Mesendoderm (in vitro differentiated cells): Measurements from ENCODE around the gene SASH1.

Source experiments
- DNase-seq: peaks from one replicate; pipeline ENCODE4 v3.0.0; 2013
- H2AK5ac ChIP-seq: 2 replicates; pipeline ENCODE4 v1.6.1; 2013; ENCODE audit warnings: low read length, inconsistent platforms
- H2BK120ac ChIP-seq: 2 replicates; pipeline ENCODE4 v1.6.1; 2013; ENCODE audit warnings: low read depth, mild to moderate bottlenecking, low read length, moderate library complexity, mixed read lengths
- H2BK15ac ChIP-seq: replicated peaks from 2 replicates; pipeline ENCODE4 v1.6.1; 2013; ENCODE audit warnings: low read depth, mild to moderate bottlenecking, moderate library complexity
- H2BK5ac ChIP-seq: 2 replicates; pipeline ENCODE4 v1.6.1; 2013; ENCODE audit warnings: low read length, inconsistent platforms
- H3K18ac ChIP-seq: 2 replicates; pipeline ENCODE4 v1.6.1; 2013; ENCODE audit warnings: mild to moderate bottlenecking, low read length, mixed read lengths
- H3K23ac ChIP-seq: one replicate; pipeline ENCODE4 v1.6.1; 2013; ENCODE audit warnings: low read length
- H3K27ac ChIP-seq: 2 replicates; pipeline ENCODE4 v1.5.1; 2013; ENCODE audit warnings: low read depth, mild to moderate bottlenecking, inconsistent platforms, low read length, moderate library complexity
- H3K27me3 ChIP-seq: 2 replicates; pipeline ENCODE4 v1.6.1; 2013; ENCODE audit warnings: low read length, control low read depth, mild to moderate bottlenecking, inconsistent platforms; ENCODE audit not compliant: insufficient read depth, poor library complexity
- H3K36me3 ChIP-seq: 2 replicates; pipeline ENCODE4 v1.6.1; 2013; ENCODE audit warnings: low read length, inconsistent platforms; ENCODE audit not compliant: control insufficient read depth, insufficient read depth
- H3K4ac ChIP-seq: one replicate; pipeline ENCODE4 v1.6.1; 2013; ENCODE audit warnings: low read depth, mild to moderate bottlenecking, low read length, moderate library complexity
- H3K4me1 ChIP-seq: 2 replicates; pipeline ENCODE4 v1.6.1; 2013; ENCODE audit warnings: low read depth, low read length, inconsistent platforms; ENCODE audit not compliant: control insufficient read depth
- H3K4me2 ChIP-seq: 2 replicates; pipeline ENCODE4 v1.6.1; 2013; ENCODE audit warnings: low read length
- H3K4me3 ChIP-seq: 2 replicates; pipeline ENCODE4 v1.5.1; 2013; ENCODE audit warnings: mild to moderate bottlenecking, low read length
- H3K56ac ChIP-seq: one replicate; pipeline ENCODE4 v1.6.1; 2013; ENCODE audit warnings: low read length
- H3K79me1 ChIP-seq: 2 replicates; pipeline ENCODE4 v1.6.1; 2013; ENCODE audit warnings: low read length, inconsistent platforms
- H3K79me2 ChIP-seq: 2 replicates; pipeline ENCODE4 v1.6.1; 2013; ENCODE audit warnings: mild to moderate bottlenecking, low read length; ENCODE audit not compliant: control insufficient read depth, insufficient read depth
- H3K9ac ChIP-seq: 2 replicates; pipeline ENCODE4 v1.6.1; 2013; ENCODE audit warnings: low read length, inconsistent platforms
- H4K5ac ChIP-seq: one replicate; pipeline ENCODE4 v1.6.1; 2013; ENCODE audit warnings: low read length
- H4K8ac ChIP-seq: one replicate; pipeline ENCODE4 v1.6.1; 2013; ENCODE audit warnings: low read depth, mild to moderate bottlenecking, control low read depth, low read length, moderate library complexity
- WGBS: extraction: QIAGEN DNeasy Blood & Tissue Kit; methylation state at CpG from one replicate; pipeline ENCODE4 v1.1.7; 2013; ENCODE audit warnings: low lambda C conversion rate, missing lambda C conversion rate; ENCODE audit not compliant: insufficient coverage; ENCODE audit errors: extremely low coverage; 5-methylcytosine and 5-hydroxymethylcytosine counted together

Gene SASH1

GRCh38 chr6:148343047-148343782 lies 577 bp downstream of the SASH1 start:
- Histone ChIP-seq H3K4me1 (peaks cover 16% of the 10 kb centered on the region), H2BK5ac (no peak overlapping the region), H2AK5ac (no peak overlapping the region), H3K23ac (no peak overlapping the region), H3K18ac (peak overlapping the region; percentile 98), H4K8ac (no peak overlapping the region), H3K27me3 (no peaks in the 10 kb centered on the region), H3K4me3 (peak overlapping the region; percentile 65), H3K4me2 (peak overlapping the region; percentile 43), H3K27ac (peak overlapping the region; percentile 47), H2BK120ac (no peak overlapping the region), H3K4ac (peak overlapping the region; percentile 93), H3K79me1 (peaks cover 1% of the 10 kb centered on the region), H4K5ac (no peak overlapping the region), H3K9ac (peak overlapping the region; percentile 26), H2BK15ac (peak overlapping the region; percentile 87), H3K56ac (peak overlapping the region; percentile 91), H3K36me3 (no peaks in the 10 kb centered on the region), H3K79me2 (no peaks in the 10 kb centered on the region)
- DNase-seq = peak; percentile 68
- WGBS = no CpG with 5 or more reads among the region's 34 CpGs

GRCh38 chr6:148345176-148345575 lies 2.5 kb downstream of the SASH1 start:
- peak overlapping the region; percentile 57 for H3K56ac ChIP-seq
- no peak overlapping the region for H3K4me2 ChIP-seq
- H3K18ac ChIP-seq = no peak overlapping the region
- peaks cover 1% of the 10 kb centered on the region for H3K79me1 ChIP-seq
- peak overlapping the region; percentile 49 for H2AK5ac ChIP-seq
- no peak overlapping the region for H3K27ac ChIP-seq
- H3K23ac ChIP-seq = no peak overlapping the region
- no peak overlapping the region for H4K8ac ChIP-seq
- no peak overlapping the region for H3K4me3 ChIP-seq
- H3K9ac ChIP-seq = no peak overlapping the region
- no peak overlapping the region for H2BK15ac ChIP-seq
- H3K4me1 ChIP-seq = peaks cover 20% of the 10 kb centered on the region
- H3K4ac ChIP-seq = peak overlapping the region; percentile 43
- peak overlapping the region; percentile 18 for H2BK5ac ChIP-seq
- H3K79me2 ChIP-seq = no peaks in the 10 kb centered on the region
- no peak overlapping the region for H4K5ac ChIP-seq
- DNase-seq = peak; percentile 32
- H3K36me3 ChIP-seq = no peaks in the 10 kb centered on the region
- H3K27me3 ChIP-seq = no peaks in the 10 kb centered on the region
- no CpG with 5 or more reads among the region's 1 CpG for whole genome bisulfite sequencing
- H2BK120ac ChIP-seq = no peak overlapping the region

- H3K9ac ChIP-seq = no peak overlapping the region
- no peaks in the 10 kb centered on the region for H3K79me2 ChIP-seq
- no peak overlapping the region for H3K27ac ChIP-seq
- no peak overlapping the region for H2BK15ac ChIP-seq
- H4K8ac ChIP-seq = no peak overlapping the region
- H3K36me3 ChIP-seq = no peaks in the 10 kb centered on the region
- H3K4ac ChIP-seq = no peak overlapping the region
- DNase-seq = no peak
- no peak overlapping the region for H2BK120ac ChIP-seq
- no CpG with 5 or more reads among the region's 4 CpGs for WGBS
- H3K18ac ChIP-seq = no peak overlapping the region
- no peak overlapping the region for H3K4me2 ChIP-seq
- H3K56ac ChIP-seq = peak overlapping the region; percentile 57
- no peak overlapping the region for H3K4me3 ChIP-seq
- no peak overlapping the region for H2BK5ac ChIP-seq
- H3K4me1 ChIP-seq = peaks cover 20% of the 10 kb centered on the region
- peak overlapping the region; percentile 49 for H2AK5ac ChIP-seq
- no peak overlapping the region for H4K5ac ChIP-seq
- no peaks in the 10 kb centered on the region for H3K27me3 ChIP-seq
- no peak overlapping the region for H3K23ac ChIP-seq
- peaks cover 1% of the 10 kb centered on the region for H3K79me1 ChIP-seq
These were observed 2.9 kb downstream of the SASH1 start for GRCh38 chr6:148345578-148345977.

- no peak overlapping the region for H3K23ac ChIP-seq
- H3K56ac ChIP-seq = peak overlapping the region; percentile 68
- peak; percentile 45 for DNase-seq
- peak overlapping the region; percentile 24 for H2BK5ac ChIP-seq
- peak overlapping the region; percentile 49 for H2BK120ac ChIP-seq
- H3K9ac ChIP-seq = peak overlapping the region; percentile 32
- H3K4me3 ChIP-seq = no peak overlapping the region
- WGBS = no CpG with 5 or more reads among the region's 6 CpGs
- H3K36me3 ChIP-seq = no peaks in the 10 kb centered on the region
- no peaks in the 10 kb centered on the region for H3K79me2 ChIP-seq
- H3K27ac ChIP-seq = peak overlapping the region; percentile 53
- peak overlapping the region; percentile 76 for H3K18ac ChIP-seq
- no peak overlapping the region for H4K8ac ChIP-seq
- H2AK5ac ChIP-seq = no peak overlapping the region
- no peak overlapping the region for H3K4ac ChIP-seq
- no peak overlapping the region for H3K4me2 ChIP-seq
- H3K27me3 ChIP-seq = no peaks in the 10 kb centered on the region
- H2BK15ac ChIP-seq = no peak overlapping the region
- peaks cover 20% of the 10 kb centered on the region for H3K4me1 ChIP-seq
- peaks cover 1% of the 10 kb centered on the region for H3K79me1 ChIP-seq
- H4K5ac ChIP-seq = peak overlapping the region; percentile 2
These were observed 4.2 kb downstream of the SASH1 start for GRCh38 chr6:148346681-148347440.

GRCh38 chr6:148347441-148348054 lies 4.9 kb downstream of the SASH1 start:
- no CpG with 5 or more reads among the region's 4 CpGs for WGBS
- no peaks in the 10 kb centered on the region for H3K79me2 ChIP-seq
- no peak overlapping the region for H4K8ac ChIP-seq
- peak overlapping the region; percentile 97 for H2BK15ac ChIP-seq
- peak; percentile 47 for DNase-seq
- no peak overlapping the region for H3K4me3 ChIP-seq
- no peak overlapping the region for H3K23ac ChIP-seq
- peak overlapping the region; percentile 76 for H3K18ac ChIP-seq
- H2BK120ac ChIP-seq = peak overlapping the region; percentile 67
- H4K5ac ChIP-seq = no peak overlapping the region
- H3K36me3 ChIP-seq = no peaks in the 10 kb centered on the region
- H3K4me2 ChIP-seq = no peak overlapping the region
- no peak overlapping the region for H2BK5ac ChIP-seq
- H3K4ac ChIP-seq = no peak overlapping the region
- H2AK5ac ChIP-seq = peak overlapping the region; percentile 3
- H3K79me1 ChIP-seq = peaks cover 1% of the 10 kb centered on the region
- H3K56ac ChIP-seq = peak overlapping the region; percentile 68
- H3K9ac ChIP-seq = peak overlapping the region; percentile 32
- peaks cover 20% of the 10 kb centered on the region for H3K4me1 ChIP-seq
- peak overlapping the region; percentile 45 for H3K27ac ChIP-seq
- H3K27me3 ChIP-seq = no peaks in the 10 kb centered on the region
